ENCODE measurements around the gene MEIS1.

Gene MEIS1

DNA sequence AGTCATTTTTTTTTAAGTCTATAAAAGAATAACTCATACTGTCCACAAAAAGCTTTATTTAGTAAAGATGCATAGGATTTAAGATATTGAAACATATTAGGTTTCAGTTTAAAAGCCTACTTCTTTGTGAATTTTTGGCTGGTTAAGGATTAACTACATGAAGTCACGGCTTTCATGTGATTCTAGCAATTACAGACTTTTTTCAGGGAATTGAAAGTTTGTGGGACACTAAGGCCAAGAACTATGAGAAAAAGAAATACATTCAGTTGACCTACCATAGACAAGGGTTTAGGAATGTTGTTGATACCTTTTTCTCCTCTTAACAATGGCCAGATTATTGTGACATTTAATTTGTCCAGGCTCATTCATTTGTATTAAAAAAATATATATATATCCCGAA lies 109.3 kb downstream of the MEIS1 start:
- H3K27ac ChIP-seq (ENCODE audit: low read depth, low read length), result no peak overlapping the region
- no peaks in the 10 kb centered on the region for H3K9me3 ChIP-seq (ENCODE audit: control insufficient read depth, insufficient read depth, low read depth, low read length)
- peaks cover 18% of the 10 kb centered on the region for H3K4me1 ChIP-seq (ENCODE audit: control insufficient read depth, insufficient read depth, low read length)
- no peaks in the 10 kb centered on the region for H3K36me3 ChIP-seq (ENCODE audit: control insufficient read depth, insufficient read depth, low read length)
- H3K9ac ChIP-seq (ENCODE audit: low read length), result no peak overlapping the region
- no peak overlapping the region for H3K4me3 ChIP-seq (ENCODE audit: low read depth, low read length)
- no peaks in the 10 kb centered on the region for H3K27me3 ChIP-seq (ENCODE audit: control insufficient read depth, insufficient read depth, low read length)

- Histone ChIP-seq H3K27me3 (ENCODE audit: control insufficient read depth, insufficient read depth, low read length) (no peaks in the 10 kb centered on the region), H3K4me1 (ENCODE audit: control insufficient read depth, insufficient read depth, low read length) (peaks cover 18% of the 10 kb centered on the region), H3K9ac (ENCODE audit: low read length) (no peak overlapping the region), H3K4me3 (ENCODE audit: low read depth, low read length) (no peak overlapping the region), H3K36me3 (ENCODE audit: control insufficient read depth, insufficient read depth, low read length) (no peaks in the 10 kb centered on the region), H3K9me3 (ENCODE audit: control insufficient read depth, insufficient read depth, low read depth, low read length) (no peaks in the 10 kb centered on the region), H3K27ac (ENCODE audit: low read depth, low read length) (no peak overlapping the region)
These were observed 110.3 kb downstream of the MEIS1 start for GRCh38 chr2:66545258-66545657.

- H3K9me3 ChIP-seq (ENCODE audit: control insufficient read depth, insufficient read depth, low read depth, low read length), result no peaks in the 10 kb centered on the region
- H3K27me3 ChIP-seq (ENCODE audit: control insufficient read depth, insufficient read depth, low read length), result no peaks in the 10 kb centered on the region
- H3K9ac ChIP-seq (ENCODE audit: low read length), result no peak overlapping the region
- H3K36me3 ChIP-seq (ENCODE audit: control insufficient read depth, insufficient read depth, low read length), result no peaks in the 10 kb centered on the region
- no peak overlapping the region for H3K27ac ChIP-seq (ENCODE audit: low read depth, low read length)
- no peak overlapping the region for H3K4me3 ChIP-seq (ENCODE audit: low read depth, low read length)
- peaks cover 15% of the 10 kb centered on the region for H3K4me1 ChIP-seq (ENCODE audit: control insufficient read depth, insufficient read depth, low read length)
These were observed 112.2 kb downstream of the MEIS1 start for GRCh38 chr2:66547118-66547517.

DNA sequence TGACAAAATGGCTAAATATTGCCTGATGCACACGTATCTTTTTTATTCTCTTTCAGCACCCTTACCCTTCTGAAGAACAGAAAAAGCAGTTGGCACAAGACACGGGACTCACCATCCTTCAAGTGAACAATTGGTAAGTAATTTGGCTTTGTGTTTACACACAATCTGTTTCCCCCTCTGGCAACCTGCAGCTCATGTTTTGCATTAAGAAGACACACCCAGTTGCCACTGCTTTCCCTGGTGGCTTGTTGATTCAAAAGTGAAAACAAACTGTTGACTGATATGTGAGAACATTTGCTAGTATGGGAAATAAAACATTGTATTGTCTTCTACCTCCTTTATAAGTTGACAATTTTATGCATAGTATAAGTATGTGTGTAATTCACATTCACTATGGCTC lies 113.0 kb downstream of the MEIS1 start:
- Histone ChIP-seq H3K27ac (ENCODE audit: low read depth, low read length) (no peak overlapping the region), H3K9ac (ENCODE audit: low read length) (no peak overlapping the region), H3K27me3 (ENCODE audit: control insufficient read depth, insufficient read depth, low read length) (no peaks in the 10 kb centered on the region), H3K4me3 (ENCODE audit: low read depth, low read length) (no peak overlapping the region), H3K9me3 (ENCODE audit: control insufficient read depth, insufficient read depth, low read depth, low read length) (no peaks in the 10 kb centered on the region), H3K36me3 (ENCODE audit: control insufficient read depth, insufficient read depth, low read length) (no peaks in the 10 kb centered on the region), H3K4me1 (ENCODE audit: control insufficient read depth, insufficient read depth, low read length) (peaks cover 14% of the 10 kb centered on the region)

- Histone ChIP-seq H3K36me3 (ENCODE audit: control insufficient read depth, insufficient read depth, low read length) (no peaks in the 10 kb centered on the region), H3K9ac (ENCODE audit: low read length) (no peak overlapping the region)
These were observed 113.5 kb downstream of the MEIS1 start for GRCh38 chr2:66548422-66548821.

DNA sequence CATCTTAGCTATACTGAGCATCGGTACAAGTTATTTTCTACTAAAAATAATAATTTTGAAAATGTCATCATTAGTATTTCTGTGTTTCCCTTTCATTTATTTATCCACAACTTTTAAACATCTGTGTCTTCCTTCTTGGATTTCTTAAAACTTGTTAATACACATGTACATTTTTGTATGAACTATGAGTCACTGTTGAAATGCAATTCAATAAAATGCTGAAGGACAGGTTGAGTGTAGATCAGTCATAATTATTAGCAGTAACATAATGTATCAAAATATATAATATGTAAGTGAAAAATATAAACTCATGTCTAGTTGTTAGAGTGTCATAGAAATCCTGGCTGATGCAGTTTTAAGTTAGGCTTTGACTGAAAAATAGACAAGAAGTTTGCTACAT lies 115.9 kb downstream of the MEIS1 start:
- H3K36me3 ChIP-seq (ENCODE audit: control insufficient read depth, insufficient read depth, low read length), result no peaks in the 10 kb centered on the region

More at GRCh38 chr2:66548422-66548821, 113.5 kb downstream of the MEIS1 start:
- Histone ChIP-seq H3K4me3 (ENCODE audit: low read depth, low read length) (no peak overlapping the region), H3K9me3 (ENCODE audit: control insufficient read depth, insufficient read depth, low read depth, low read length) (no peaks in the 10 kb centered on the region), H3K27me3 (ENCODE audit: control insufficient read depth, insufficient read depth, low read length) (no peaks in the 10 kb centered on the region), H3K27ac (ENCODE audit: low read depth, low read length) (no peak overlapping the region), H3K4me1 (ENCODE audit: control insufficient read depth, insufficient read depth, low read length) (peaks cover 11% of the 10 kb centered on the region)

DNA sequence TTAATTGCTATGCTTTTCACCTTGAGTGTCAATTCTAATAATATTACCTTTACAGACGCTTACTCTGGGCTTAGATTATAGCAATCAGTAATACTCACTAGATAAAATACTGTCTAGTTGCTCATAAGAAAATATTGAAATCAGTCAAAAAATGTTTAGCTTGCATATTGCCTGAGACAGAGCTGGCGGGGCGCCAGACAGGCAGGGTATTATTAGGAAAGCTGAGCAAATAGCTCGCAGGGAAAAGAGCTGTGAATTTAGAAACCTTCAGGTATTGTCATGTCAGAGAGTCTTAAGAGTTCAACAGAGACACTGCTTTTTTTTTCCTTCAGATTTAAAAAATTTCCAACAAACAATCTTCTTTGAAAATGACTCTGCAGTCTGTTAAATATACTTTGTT lies 118.4 kb downstream of the MEIS1 start:
- Histone ChIP-seq H3K9me3 (ENCODE audit: control insufficient read depth, insufficient read depth, low read depth, low read length) (no peaks in the 10 kb centered on the region), H3K27me3 (ENCODE audit: control insufficient read depth, insufficient read depth, low read length) (peaks cover 4% of the 10 kb centered on the region; the same call in 1 of the 2 replicates), H3K9ac (ENCODE audit: low read length) (no peak overlapping the region), H3K27ac (ENCODE audit: low read depth, low read length) (no peak overlapping the region), H3K4me3 (ENCODE audit: low read depth, low read length) (no peak overlapping the region), H3K36me3 (ENCODE audit: control insufficient read depth, insufficient read depth, low read length) (no peaks in the 10 kb centered on the region), H3K4me1 (ENCODE audit: control insufficient read depth, insufficient read depth, low read length) (peaks cover 16% of the 10 kb centered on the region)

More for the DNA sequence above, 115.9 kb downstream of the MEIS1 start:
- Histone ChIP-seq H3K4me1 (ENCODE audit: control insufficient read depth, insufficient read depth, low read length) (peaks cover 16% of the 10 kb centered on the region), H3K27me3 (ENCODE audit: control insufficient read depth, insufficient read depth, low read length) (peaks cover 4% of the 10 kb centered on the region; the same call in 1 of the 2 replicates), H3K27ac (ENCODE audit: low read depth, low read length) (no peak overlapping the region), H3K9me3 (ENCODE audit: control insufficient read depth, insufficient read depth, low read depth, low read length) (no peaks in the 10 kb centered on the region), H3K9ac (ENCODE audit: low read length) (no peak overlapping the region), H3K4me3 (ENCODE audit: low read depth, low read length) (no peak overlapping the region)

DNA sequence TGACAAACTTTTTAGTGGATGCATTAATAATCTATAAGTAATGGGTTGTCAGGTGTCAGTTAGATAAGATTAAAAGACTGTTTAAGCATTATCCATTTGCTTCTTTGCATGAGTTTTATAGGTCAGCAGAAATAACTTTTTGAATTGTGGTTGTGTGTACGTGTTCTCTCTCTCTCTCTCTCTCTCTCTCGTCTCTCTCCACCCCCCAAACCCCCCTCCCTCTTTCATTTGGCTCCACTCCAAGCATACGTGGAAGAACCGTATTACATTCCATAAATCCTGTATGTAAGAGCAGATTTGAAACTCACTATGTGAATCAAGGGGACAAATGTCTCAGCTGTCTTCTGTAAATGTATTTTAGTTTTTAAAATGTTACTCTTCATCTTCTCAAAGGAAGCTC lies 120.2 kb downstream of the MEIS1 start:
- Histone ChIP-seq H3K9me3 (ENCODE audit: control insufficient read depth, insufficient read depth, low read depth, low read length) (no peaks in the 10 kb centered on the region), H3K4me1 (ENCODE audit: control insufficient read depth, insufficient read depth, low read length) (peaks cover 16% of the 10 kb centered on the region), H3K36me3 (ENCODE audit: control insufficient read depth, insufficient read depth, low read length) (no peaks in the 10 kb centered on the region), H3K27ac (ENCODE audit: low read depth, low read length) (no peak overlapping the region), H3K9ac (ENCODE audit: low read length) (no peak overlapping the region), H3K27me3 (ENCODE audit: control insufficient read depth, insufficient read depth, low read length) (peaks cover 4% of the 10 kb centered on the region; the same call in 1 of the 2 replicates), H3K4me3 (ENCODE audit: low read depth, low read length) (no peak overlapping the region)

GRCh38 chr2:66555501-66556324 lies 120.8 kb downstream of the MEIS1 start:
- no peaks in the 10 kb centered on the region for H3K9me3 ChIP-seq (ENCODE audit: control insufficient read depth, insufficient read depth, low read depth, low read length)
- H3K27me3 ChIP-seq (ENCODE audit: control insufficient read depth, insufficient read depth, low read length), result peaks cover 4% of the 10 kb centered on the region; the same call in 1 of the 2 replicates
- H3K36me3 ChIP-seq (ENCODE audit: control insufficient read depth, insufficient read depth, low read length), result no peaks in the 10 kb centered on the region
- H3K9ac ChIP-seq (ENCODE audit: low read length), result no peak overlapping the region
- H3K27ac ChIP-seq (ENCODE audit: low read depth, low read length), result no peak overlapping the region
- peaks cover 16% of the 10 kb centered on the region for H3K4me1 ChIP-seq (ENCODE audit: control insufficient read depth, insufficient read depth, low read length)
- no peak overlapping the region for H3K4me3 ChIP-seq (ENCODE audit: low read depth, low read length)

- Histone ChIP-seq H3K27me3 (ENCODE audit: control insufficient read depth, insufficient read depth, low read length) (no peaks in the 10 kb centered on the region; the same call in 1 of the 2 replicates), H3K27ac (ENCODE audit: low read depth, low read length) (no peak overlapping the region), H3K36me3 (ENCODE audit: control insufficient read depth, insufficient read depth, low read length) (no peaks in the 10 kb centered on the region), H3K4me3 (ENCODE audit: low read depth, low read length) (no peak overlapping the region), H3K4me1 (ENCODE audit: control insufficient read depth, insufficient read depth, low read length) (peaks cover 17% of the 10 kb centered on the region), H3K9me3 (ENCODE audit: control insufficient read depth, insufficient read depth, low read depth, low read length) (no peaks in the 10 kb centered on the region), H3K9ac (ENCODE audit: low read length) (no peak overlapping the region)
These were observed 124.7 kb downstream of the MEIS1 start for GRCh38 chr2:66559672-66560071.

GRCh38 chr2:66560683-66561082 lies 125.8 kb downstream of the MEIS1 start:
- Histone ChIP-seq H3K4me3 (ENCODE audit: low read depth, low read length) (no peak overlapping the region), H3K27ac (ENCODE audit: low read depth, low read length) (no peak overlapping the region), H3K27me3 (ENCODE audit: control insufficient read depth, insufficient read depth, low read length) (no peaks in the 10 kb centered on the region), H3K36me3 (ENCODE audit: control insufficient read depth, insufficient read depth, low read length) (no peaks in the 10 kb centered on the region), H3K9ac (ENCODE audit: low read length) (no peak overlapping the region), H3K9me3 (ENCODE audit: control insufficient read depth, insufficient read depth, low read depth, low read length) (no peaks in the 10 kb centered on the region), H3K4me1 (ENCODE audit: control insufficient read depth, insufficient read depth, low read length) (peaks cover 14% of the 10 kb centered on the region)
